Urinary bladder (tissue), 4 donors: ENCODE data around the gene MOB2. TPM values are rescaled to one million over a fixed set of nuclear protein-coding genes. Genes with fewer than 3 reads are reported as not detected.
"Not testable (repeated sequence)": the region's sequence is repeated elsewhere in the genome, so short reads cannot be mapped to it uniquely, and the experiment has no call there.

Source experiments
- DNase-seq: peaks from one replicate; pipeline ENCODE4 v3.0.0-alpha.2; 2015; ENCODE audit errors: extremely low spot score
- H3K27ac ChIP-seq: one replicate; pipeline ENCODE4 v1.5.1; 2013; ENCODE audit warnings: low read depth, mild to moderate bottlenecking, moderate library complexity
- H3K36me3 ChIP-seq: one replicate; pipeline ENCODE4 v1.6.1; 2013; ENCODE audit warnings: mild to moderate bottlenecking, moderate library complexity; ENCODE audit not compliant: insufficient read depth
- H3K4me1 ChIP-seq: one replicate; pipeline ENCODE4 v1.6.1; 2013; ENCODE audit warnings: mild to moderate bottlenecking, moderate library complexity; ENCODE audit not compliant: insufficient read depth
- H3K4me3 ChIP-seq: one replicate; pipeline ENCODE4 v1.5.1; 2013; ENCODE audit warnings: low read depth, low read length
- WGBS: extraction: QIAGEN DNeasy Blood & Tissue Kit; methylation state at CpG from one replicate; pipeline ENCODE4 v1.1.7; 2013; 5-methylcytosine and 5-hydroxymethylcytosine counted together
- polyA plus RNA-seq: library from polyadenylated mRNA; stranded (reverse); fragments of 200-250 nt; gene quantifications from one replicate; pipeline ENCODE4 v1.2.3, GENCODE V29; 2013
- total RNA-seq: library from RNA; depleted of rRNA; stranded (reverse); fragments of >200 nt; gene quantifications from one replicate; pipeline ENCODE4 v1.2.3, GENCODE V29; 2014
- donor health status: healthy with polysubstance abuse.
- donor health status: healthy.

The MOB2 gene
- total and polyA plus RNA-seq, 2 donors = 27.5 to 120 TPM

GRCh38 chr11:1513326-1514296, 27.0 kb upstream of the MOB2 start:
- H3K36me3 ChIP-seq = no peaks in the 10 kb centered on the region
- WGBS = 74% methylated on average over 23 of the region's 23 CpGs
- H3K4me1 ChIP-seq = no peaks in the 10 kb centered on the region
- H3K4me3 ChIP-seq = no peak overlapping the region
- no peak for DNase-seq
- no peak overlapping the region for H3K27ac ChIP-seq

GRCh38 chr11:1512531-1513258, 26.1 kb upstream of the MOB2 start:
- 68% methylated on average over 9 of the region's 9 CpGs for WGBS
- not testable (repeated sequence) for H3K4me1 ChIP-seq, H3K27ac ChIP-seq

GRCh38 chr11:1511937-1512496, 25.4 kb upstream of the MOB2 start:
- no peak overlapping the region for H3K4me3 ChIP-seq
- 88% methylated on average over 12 of the region's 12 CpGs for WGBS
- H3K4me1 ChIP-seq = no peaks in the 10 kb centered on the region
- no peak for DNase-seq
- no peak overlapping the region for H3K27ac ChIP-seq
- H3K36me3 ChIP-seq = no peaks in the 10 kb centered on the region

More at GRCh38 chr11:1512531-1513258, 26.1 kb upstream of the MOB2 start:
- not testable (repeated sequence) for H3K36me3 ChIP-seq, DNase-seq, H3K4me3 ChIP-seq

- 87% methylated on average over 11 of the region's 11 CpGs for WGBS
- Histone ChIP-seq H3K36me3 (no peaks in the 10 kb centered on the region), H3K4me1 (no peaks in the 10 kb centered on the region), H3K4me3 (no peak overlapping the region), H3K27ac (no peak overlapping the region)
- no peak for DNase-seq
These were observed 24.3 kb upstream of the MOB2 start for GRCh38 chr11:1510928-1511327.

- not testable (repeated sequence) for H3K36me3 ChIP-seq, DNase-seq, H3K27ac ChIP-seq, H3K4me3 ChIP-seq, H3K4me1 ChIP-seq
- WGBS = 84% methylated on average over 15 of the region's 18 CpGs
These were observed 23.8 kb upstream of the MOB2 start for GRCh38 chr11:1510351-1510750.

GRCh38 chr11:1509626-1510255, 23.2 kb upstream of the MOB2 start:
- Histone ChIP-seq H3K36me3 (no peaks in the 10 kb centered on the region), H3K4me3 (no peak overlapping the region), H3K27ac (no peak overlapping the region), H3K4me1 (no peaks in the 10 kb centered on the region)
- 80% methylated on average over 20 of the region's 20 CpGs for WGBS
- no peak for DNase-seq

- H3K36me3 ChIP-seq = no peaks in the 10 kb centered on the region
- H3K4me1 ChIP-seq = no peaks in the 10 kb centered on the region
- 87% methylated on average over 10 of the region's 10 CpGs for WGBS
- no peak for DNase-seq
- no peak overlapping the region for H3K4me3 ChIP-seq
- H3K27ac ChIP-seq = no peak overlapping the region
These were observed 22.4 kb upstream of the MOB2 start for GRCh38 chr11:1508986-1509385.

- no peak for DNase-seq
- Histone ChIP-seq H3K36me3 (no peaks in the 10 kb centered on the region), H3K4me1 (no peaks in the 10 kb centered on the region), H3K4me3 (no peak overlapping the region), H3K27ac (no peak overlapping the region)
- WGBS = 78% methylated on average over 15 of the region's 15 CpGs
These were observed 21.9 kb upstream of the MOB2 start for GRCh38 chr11:1508491-1508891.

- 71% methylated on average over 21 of the region's 21 CpGs for WGBS
- Histone ChIP-seq H3K4me3 (no peak overlapping the region), H3K27ac (no peak overlapping the region), H3K36me3 (no peaks in the 10 kb centered on the region), H3K4me1 (no peaks in the 10 kb centered on the region)
- DNase-seq = no peak
These were observed 21.0 kb upstream of the MOB2 start for GRCh38 chr11:1507381-1508140.

GRCh38 chr11:1506981-1507380, 20.4 kb upstream of the MOB2 start:
- no peak overlapping the region for H3K4me3 ChIP-seq
- no peak overlapping the region for H3K27ac ChIP-seq
- H3K36me3 ChIP-seq = no peaks in the 10 kb centered on the region
- 91% methylated on average over 9 of the region's 9 CpGs for WGBS
- no peaks in the 10 kb centered on the region for H3K4me1 ChIP-seq
- no peak for DNase-seq

GRCh38 chr11:1505480-1505879, 18.9 kb upstream of the MOB2 start:
- Histone ChIP-seq H3K4me3 (no peak overlapping the region), H3K36me3 (no peaks in the 10 kb centered on the region), H3K27ac (no peak overlapping the region), H3K4me1 (no peaks in the 10 kb centered on the region)
- DNase-seq = no peak
- WGBS = 84% methylated on average over 11 of the region's 11 CpGs

GRCh38 chr11:1504581-1505290, 18.2 kb upstream of the MOB2 start:
- H3K27ac ChIP-seq = no peak overlapping the region
- H3K4me3 ChIP-seq = no peak overlapping the region
- no peak for DNase-seq
- H3K4me1 ChIP-seq = no peaks in the 10 kb centered on the region
- 93% methylated on average over 28 of the region's 28 CpGs for WGBS
- no peaks in the 10 kb centered on the region for H3K36me3 ChIP-seq
